ENCODE data around the gene RCHY1.
A peak's percentile ranks its signal among the peaks of the same experiment; 100 is the strongest.
"Not testable (repeated sequence)": the region's sequence is repeated elsewhere in the genome, so short reads cannot be mapped to it uniquely, and the experiment has no call there.

Gene RCHY1

DNA sequence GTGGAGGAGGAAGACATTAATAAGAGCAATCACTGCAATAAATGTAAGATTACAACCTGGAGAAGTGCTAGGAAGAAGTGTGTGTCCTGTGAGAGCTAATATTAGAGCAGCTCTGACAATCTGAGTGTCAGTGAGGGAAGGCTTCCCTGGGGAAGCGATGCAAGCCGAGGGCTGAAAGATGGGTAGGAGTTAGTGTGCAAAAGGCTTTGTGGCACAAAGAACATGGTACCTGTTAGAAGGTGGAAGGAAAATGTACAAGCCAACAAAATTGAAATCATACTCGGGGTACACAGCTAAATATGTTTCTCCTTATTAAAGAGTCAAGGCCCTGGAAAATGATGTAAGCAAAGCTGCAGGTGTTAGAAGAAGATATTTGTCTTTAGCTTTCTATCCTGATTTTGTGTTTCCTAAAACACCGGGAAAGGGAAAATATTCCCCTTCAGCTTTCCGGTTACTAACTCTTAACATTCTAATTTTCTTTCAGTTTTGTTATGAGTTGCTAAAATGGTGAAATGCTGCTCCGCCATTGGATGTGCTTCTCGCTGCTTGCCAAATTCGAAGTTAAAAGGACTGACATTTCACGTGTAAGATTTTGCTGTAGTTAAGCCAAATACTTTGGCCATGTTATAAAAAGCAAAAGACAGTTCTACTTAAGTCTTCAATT lies 878 bp upstream of the RCHY1 start:
- DNase-seq, result peak; percentile 36

DNA sequence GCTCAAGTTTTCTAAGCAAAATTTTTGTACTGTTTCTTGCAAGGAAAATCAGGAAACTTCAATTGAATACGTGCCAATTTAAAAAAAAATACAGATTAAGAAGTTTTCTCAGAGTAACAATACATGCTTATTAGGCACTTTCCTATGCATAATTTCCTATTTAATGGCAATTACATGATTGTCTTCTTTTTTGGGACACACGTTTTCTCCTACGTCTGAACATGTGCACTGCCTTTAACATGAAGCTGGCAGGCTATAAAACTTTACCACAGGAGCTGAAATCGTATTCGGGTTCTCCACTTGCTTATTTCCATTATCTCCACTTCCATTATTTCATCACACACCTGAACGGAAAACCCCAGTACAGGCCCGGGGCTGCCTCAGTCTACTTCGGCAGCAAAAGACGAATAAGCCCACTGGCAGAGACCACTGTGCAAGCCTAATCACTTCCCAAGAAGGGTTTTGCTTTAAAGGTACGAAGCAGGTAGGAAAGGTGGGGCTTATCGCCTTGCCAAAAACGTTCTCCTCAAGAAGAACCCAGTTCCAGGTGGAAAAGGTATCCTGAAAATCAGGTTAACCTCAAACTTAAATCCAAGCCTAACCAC lies 575 bp downstream of the RCHY1 start:
- peak; percentile 35 for DNase-seq

GRCh38 chr4:75512386-75513211 lies 1.6 kb downstream of the RCHY1 start:
- no peak for DNase-seq

DNA sequence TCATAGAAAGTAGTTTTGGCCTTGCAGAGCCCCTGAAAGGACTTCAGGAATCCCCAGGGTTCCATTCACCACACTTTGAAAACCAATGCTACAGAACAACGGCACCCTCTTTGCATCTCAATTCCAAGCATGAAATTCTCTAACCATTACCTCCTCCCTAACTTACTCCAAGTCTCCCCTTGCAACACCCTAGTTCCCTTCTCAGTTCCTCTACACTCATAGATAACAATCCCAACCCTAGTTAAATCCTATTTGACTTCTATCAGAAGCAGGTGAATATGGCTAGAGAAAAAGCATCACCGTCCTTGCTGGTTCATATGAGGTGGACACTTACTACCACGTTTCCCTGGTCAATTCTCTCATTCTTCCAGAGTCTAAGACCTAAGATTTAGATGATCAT lies 2.4 kb downstream of the RCHY1 start:
- DNase-seq, result no peak

DNA sequence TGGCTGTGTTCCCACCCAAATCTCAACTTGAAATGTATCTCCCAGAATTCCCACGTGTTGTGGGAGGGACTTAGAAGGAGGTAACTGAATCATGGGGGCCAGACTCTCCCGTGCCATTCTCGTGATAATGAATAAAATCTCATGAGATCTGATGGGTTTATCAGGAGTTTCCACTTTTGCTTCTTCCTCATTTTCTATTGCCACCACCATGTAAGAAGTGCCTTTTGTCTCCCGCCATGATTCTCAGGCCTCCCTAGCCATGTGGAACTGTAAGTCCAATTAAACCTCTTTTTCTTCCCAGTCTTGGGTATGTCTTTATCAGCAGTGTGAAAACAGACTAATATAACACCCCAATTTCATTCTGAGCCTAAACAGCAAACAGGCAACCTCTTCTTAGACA lies 4.6 kb downstream of the RCHY1 start:
- not testable (repeated sequence) for DNase-seq

GRCh38 chr4:75505630-75506029 lies 8.6 kb downstream of the RCHY1 start:
- DNase-seq, result no peak

- no peak for DNase-seq
Measured at GRCh38 chr4:75502671-75503070, 11.5 kb downstream of the RCHY1 start.

DNA sequence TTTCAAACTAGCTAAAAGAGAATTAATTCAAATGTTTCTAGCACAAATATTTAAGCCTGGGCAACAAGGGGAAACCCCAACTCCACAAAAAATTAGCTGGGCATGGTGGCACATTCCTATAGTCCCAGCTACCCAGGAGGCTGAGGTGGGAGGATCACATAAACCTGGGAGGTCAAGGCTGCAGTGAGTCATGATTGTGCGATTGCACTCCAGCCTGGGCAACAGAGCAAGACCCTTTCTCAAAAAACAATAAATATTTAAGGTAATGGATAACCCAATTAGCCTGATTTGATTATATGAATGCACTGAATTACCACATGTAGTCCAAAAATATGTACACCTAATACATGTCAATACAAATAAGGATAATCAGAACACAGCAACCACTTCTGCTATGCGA lies 14.3 kb downstream of the RCHY1 start:
- no peak for DNase-seq

DNA sequence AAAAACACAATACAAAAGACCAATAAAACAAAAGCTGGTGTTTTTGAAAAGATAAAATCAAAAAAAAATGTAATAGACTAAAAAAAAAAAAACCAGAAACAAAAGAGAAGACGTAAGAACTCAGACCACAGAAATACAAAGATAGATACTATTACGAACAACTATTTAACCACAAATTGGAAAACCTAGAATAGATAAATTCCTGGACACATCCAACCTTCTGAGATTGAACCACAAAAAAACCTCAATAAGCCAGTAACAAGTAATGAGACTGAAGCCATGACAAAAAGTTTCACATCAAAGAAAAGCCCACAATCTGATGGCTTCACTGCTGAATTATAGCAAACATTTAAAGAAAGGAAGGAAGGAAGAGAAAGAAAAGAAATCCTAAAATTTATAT lies 16.2 kb downstream of the RCHY1 start:
- DNase-seq, result no peak

- no peak for DNase-seq
Measured at GRCh38 chr4:75497133-75497532, 17.1 kb downstream of the RCHY1 start.

DNA sequence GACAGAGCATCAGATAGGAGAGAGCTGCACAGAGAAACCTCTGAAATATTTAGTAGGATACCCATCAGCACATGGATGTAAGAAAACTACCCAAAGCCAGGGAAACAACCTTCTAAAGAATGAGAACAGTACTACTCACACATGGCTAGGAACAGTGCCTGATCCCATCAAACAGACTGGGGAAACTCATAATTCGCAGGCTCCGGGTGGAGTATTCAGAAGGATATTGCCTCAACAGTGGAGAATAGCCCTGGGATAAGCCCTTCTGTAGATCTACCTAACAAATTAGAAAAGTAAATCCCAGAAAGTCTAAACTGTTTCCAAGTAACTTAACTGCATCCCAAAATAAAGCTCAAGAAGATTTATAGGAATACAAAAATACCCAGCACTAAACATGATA lies 17.8 kb downstream of the RCHY1 start:
- DNase-seq, result no peak

GRCh38 chr4:75495476-75495875 lies 18.7 kb downstream of the RCHY1 start:
- no peak for DNase-seq

DNA sequence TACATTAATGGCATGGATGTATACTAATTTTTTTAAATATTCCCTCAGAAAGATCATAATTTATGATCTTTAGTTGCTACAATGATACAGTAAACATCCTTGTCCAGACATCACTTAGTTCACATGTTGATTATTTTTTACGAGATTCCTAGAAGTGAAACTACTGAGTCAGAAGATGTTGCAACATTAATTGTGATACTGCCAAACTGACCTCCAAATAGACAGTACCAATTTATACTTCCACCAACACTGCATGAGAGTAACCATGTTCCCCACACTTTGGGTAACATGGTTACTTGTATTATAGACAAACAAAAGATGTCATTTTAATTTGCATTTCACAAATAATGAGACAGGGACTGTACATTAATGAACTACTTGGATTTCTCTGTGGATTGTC lies 19.6 kb downstream of the RCHY1 start:
- no peak for DNase-seq

DNA sequence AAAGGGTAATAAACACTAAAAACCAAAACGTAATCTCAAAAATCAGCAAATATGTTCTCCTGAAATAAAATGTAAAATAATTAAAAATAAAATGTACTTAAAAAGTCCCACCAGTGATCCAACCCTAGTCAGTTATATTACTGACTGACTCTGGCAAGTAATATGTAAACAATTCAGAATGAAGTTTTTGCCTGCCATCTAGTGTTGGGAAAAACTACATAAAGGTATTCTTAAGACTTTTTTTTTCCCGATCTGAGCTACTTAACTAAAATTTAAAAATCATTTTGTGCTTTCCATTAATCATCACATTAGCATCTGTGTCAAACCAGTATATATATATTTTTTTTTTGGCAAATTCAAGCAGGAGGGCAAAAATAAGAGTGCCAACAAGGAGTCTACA lies 24.0 kb downstream of the RCHY1 start:
- peak; percentile 14 for DNase-seq

DNA sequence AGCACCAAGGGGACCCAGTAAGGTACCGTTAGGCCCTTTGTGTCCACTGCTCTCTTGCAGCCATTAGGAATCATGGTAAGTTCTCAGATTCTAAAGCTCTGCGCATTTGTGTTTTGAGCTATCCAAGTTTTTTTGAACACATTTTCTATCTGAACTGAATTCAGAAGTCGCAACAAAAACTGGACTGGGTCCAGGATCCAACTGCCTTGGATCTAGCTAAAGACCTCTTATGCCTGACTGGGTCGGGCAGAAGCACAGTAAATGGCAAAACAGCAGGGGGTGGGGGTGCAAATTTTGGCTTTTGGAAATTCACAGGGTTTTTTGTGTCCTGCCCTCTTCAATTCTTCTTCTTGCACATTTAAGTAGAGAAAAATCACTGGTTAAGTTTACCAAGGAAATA lies 30.0 kb downstream of the RCHY1 start:
- DNase-seq, result no peak

DNA sequence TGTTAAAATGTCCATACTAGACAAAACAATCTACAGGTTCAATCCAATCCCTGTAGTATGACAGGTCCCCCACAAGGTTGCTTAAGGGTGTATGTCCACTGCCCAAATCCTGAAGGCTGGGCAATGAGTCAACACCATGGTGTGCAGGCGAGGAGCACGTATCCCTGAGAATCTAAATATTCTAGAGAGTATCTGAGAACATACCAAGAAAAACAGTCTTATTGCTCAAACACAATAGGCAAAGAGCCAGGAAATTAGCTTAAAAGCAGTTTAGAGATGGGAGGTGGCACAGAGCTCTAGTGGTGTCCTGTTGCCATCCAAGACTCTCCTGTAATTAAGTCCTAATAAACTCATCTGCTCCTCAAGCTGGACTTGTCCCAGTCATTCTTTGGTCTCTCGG lies 37.0 kb downstream of the RCHY1 start:
- no peak for DNase-seq

DNA sequence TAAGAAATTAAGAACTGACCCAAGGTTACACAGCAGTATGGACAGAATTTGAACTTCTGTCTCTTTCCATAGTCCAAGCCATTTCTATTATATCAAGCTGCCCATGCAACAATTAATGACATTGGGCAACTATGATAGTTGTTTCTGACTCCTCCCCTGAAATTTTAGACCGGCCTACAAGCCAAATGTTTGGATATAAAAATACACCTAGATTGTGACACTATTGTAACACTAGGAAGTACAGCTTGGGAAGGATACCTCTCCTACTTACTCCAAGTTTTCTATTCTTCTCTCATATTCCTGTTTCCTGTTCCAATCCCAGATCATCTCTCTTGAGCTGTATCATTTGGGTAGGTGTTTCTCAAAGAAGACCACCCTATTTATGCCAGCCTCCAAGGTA lies 43.5 kb downstream of the RCHY1 start:
- no peak for DNase-seq

GRCh38 chr4:75469896-75470295 lies 44.3 kb downstream of the RCHY1 start:
- DNase-seq, result no peak

- no peak for DNase-seq
Measured at GRCh38 chr4:75457365-75457764, 56.8 kb downstream of the RCHY1 start.

DNA sequence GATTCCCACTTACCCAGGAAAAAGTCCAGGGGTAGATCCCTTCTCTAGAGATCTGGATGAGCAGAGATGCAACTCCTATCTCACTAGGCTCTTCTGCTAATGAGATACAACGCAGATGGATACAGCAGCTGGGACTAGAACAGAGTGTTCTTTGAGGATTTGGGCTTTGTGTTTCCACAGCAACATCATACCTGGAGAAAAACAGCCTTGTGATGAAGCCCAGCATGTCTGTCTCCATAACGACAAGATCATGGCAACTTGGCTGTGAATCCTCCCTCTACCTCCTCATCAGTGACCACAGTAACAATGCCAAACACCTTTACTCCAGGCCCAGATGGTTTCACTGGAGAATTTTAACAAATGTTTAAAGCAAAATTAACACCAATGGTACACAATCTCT lies 80.1 kb downstream of the RCHY1 start:
- no peak for DNase-seq

- DNase-seq, result peak; percentile 10
Measured at GRCh38 chr4:75432683-75433082, 81.5 kb downstream of the RCHY1 start.

GRCh38 chr4:75429208-75429607 lies 85.0 kb downstream of the RCHY1 start:
- peak; percentile 15 for DNase-seq
